IPS DF 4.7 (cell line): ENCODE measurements around the gene LHFPL3.
"Not testable (repeated sequence)": the region's sequence is repeated elsewhere in the genome, so short reads cannot be mapped to it uniquely, and the experiment has no call there.

ENCODE experiments used
- DNase-seq: peaks from one replicate; pipeline ENCODE4 v3.0.0-alpha.2; 2013; ENCODE audit warnings: low spot score; ENCODE audit errors: extremely low read depth

Gene LHFPL3

GRCh38 chr7:104584620-104585019 lies 256.2 kb downstream of the LHFPL3 start:
- DNase-seq, result no peak

GRCh38 chr7:104595591-104595990 lies 267.2 kb downstream of the LHFPL3 start:
- not testable (repeated sequence) for DNase-seq

GRCh38 chr7:104603957-104604356 lies 275.6 kb downstream of the LHFPL3 start:
- no peak for DNase-seq

DNA sequence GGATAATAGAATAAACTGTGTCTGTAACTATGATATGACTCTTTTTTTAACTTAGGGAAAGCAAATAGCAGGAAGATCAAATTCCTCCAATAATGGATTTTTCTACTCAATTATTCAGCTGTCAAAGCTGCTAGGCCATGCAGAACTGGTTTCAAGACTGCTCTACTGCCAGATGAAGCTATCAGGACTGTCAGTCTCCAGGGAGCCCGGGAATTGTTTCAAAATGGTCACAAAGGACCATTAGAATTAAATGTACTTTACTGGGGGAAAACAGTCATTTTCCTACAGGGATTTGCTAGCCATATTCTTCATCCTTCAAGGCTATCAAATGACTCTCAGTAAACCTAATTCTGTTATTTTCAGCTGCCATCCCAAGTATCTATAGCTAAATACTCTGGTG lies 276.3 kb downstream of the LHFPL3 start:
- no peak for DNase-seq

DNA sequence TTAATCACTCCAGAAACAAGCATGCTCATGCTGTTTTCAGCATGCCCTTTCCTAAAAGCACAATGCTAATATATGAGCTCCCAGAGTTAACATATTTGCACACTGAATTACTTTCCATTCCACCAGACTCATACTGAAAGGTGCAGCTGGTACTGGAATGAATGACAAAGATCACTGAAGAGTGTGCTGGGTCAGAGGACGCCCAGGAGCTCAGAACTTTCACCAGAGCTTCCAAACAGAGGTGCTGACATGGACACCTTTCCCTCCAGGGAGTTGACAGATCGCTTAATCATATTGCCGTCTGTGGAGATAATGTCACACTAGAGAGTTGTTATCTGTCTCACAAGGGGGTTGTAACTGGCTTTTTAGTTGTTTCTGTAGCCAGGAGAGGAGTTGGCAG lies 292.9 kb downstream of the LHFPL3 start:
- no peak for DNase-seq

GRCh38 chr7:104625956-104626355 lies 297.6 kb downstream of the LHFPL3 start:
- DNase-seq, result no peak

- no peak for DNase-seq
Measured at GRCh38 chr7:104627516-104627915, 299.1 kb downstream of the LHFPL3 start.

GRCh38 chr7:104628017-104628416 lies 299.6 kb downstream of the LHFPL3 start:
- no peak for DNase-seq

DNA sequence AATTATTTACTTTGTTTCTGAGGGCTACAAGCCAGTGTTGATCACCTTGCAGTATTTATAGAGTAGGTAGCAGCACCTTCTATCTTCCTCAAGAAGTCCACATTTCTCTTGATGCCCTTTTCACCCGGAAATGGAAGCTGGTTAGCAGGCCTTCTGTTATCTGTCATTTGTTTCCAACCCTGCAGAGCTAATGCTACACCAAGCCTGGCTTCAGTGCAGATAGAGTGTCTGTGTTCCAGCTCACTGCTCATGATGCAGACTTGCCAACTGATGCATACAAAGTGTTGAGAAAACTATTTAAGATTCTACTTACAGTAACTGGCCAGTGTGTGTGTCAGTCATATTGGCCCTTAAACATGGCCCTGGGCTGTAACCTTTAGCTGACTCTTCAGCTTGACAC lies 301.0 kb downstream of the LHFPL3 start:
- DNase-seq, result no peak

DNA sequence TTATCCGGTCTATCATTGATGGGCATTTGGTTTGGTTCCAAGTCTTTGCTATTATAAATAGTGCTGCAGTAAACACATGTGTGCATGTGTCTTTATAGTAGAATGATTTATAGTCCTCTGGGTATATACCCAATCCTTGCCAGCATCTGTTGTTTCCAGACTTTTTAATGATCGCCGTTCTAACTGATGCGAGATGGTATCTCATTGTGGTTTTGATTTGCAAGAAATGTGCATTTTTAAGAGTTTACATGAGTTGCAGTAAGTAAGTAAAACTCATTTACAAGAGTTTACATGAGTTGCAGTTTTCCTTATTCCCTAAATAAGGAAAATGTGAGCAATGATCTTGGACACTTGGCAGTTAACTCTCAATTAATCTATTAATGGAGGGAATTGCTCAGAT lies 312.1 kb downstream of the LHFPL3 start:
- no peak for DNase-seq

DNA sequence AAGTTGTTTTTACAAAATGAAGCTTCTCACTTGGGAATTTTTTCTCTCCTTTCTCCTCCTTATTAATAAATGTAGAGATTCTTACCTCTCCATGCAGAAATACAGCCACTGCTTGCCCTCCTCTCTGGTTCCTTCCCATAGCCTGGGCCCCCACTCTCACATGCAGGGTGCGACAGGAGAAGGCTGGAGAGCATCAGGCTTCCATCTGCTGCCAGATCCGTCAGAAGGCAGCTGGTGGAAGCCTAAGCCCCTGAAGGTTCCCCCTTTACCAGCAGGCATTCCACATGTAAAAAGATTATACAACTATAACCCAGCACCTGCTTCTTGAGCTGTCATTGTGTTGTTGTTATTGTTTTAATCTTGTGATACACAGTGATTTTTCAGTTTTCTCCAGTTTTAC lies 314.2 kb downstream of the LHFPL3 start:
- no peak for DNase-seq

- DNase-seq, result no peak
Measured at GRCh38 chr7:104643587-104644217, 315.3 kb downstream of the LHFPL3 start.

DNA sequence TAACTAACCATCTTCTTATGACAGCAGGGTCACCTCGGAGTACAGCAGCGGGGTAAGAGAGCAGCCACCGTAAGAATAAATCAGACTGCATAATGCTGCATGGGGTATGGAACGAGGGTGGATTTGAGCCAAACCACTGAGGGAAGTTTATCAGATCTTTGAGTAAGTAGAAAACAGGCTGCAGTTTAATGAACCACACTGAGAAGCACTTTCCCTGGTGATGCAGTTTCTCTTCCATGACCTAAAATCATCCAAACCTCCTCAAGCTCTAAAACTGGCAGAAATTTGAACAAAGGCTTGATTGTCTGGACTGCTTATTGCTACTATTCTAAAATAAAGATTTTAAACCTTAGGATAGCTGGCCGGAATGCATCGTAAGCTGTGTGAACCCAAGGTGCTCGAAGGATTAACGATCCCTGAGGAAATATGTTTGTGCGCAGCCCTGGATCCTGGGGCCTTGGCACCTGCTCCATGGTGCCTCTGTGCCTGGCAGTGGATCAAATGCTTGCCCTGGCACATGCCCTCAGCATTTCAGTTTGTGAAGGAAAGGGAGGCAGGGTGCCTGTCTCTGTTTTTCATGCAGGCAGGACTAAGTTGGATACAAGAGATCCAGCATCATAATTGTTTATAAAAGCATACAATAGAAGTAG lies 322.7 kb downstream of the LHFPL3 start:
- DNase-seq, result no peak

DNA sequence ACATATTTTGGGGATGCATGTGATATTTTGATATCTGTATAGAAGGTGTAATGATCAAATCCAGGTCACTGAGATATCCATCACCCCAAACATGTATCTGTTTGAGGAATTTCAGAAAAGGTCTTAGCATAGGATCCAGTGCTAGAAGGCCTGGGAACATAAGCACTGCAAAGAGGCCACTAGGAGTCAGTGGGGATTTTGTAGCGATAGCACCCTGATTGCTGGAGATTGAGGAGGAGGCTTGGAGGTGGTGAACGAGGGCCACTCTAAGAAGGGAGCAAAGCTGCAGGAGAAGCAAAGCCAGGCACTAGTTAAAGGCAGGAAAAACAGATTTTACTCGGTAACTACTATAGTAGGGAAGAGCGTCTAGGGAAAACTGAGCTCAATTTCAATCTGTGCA lies 324.0 kb downstream of the LHFPL3 start:
- DNase-seq, result no peak

DNA sequence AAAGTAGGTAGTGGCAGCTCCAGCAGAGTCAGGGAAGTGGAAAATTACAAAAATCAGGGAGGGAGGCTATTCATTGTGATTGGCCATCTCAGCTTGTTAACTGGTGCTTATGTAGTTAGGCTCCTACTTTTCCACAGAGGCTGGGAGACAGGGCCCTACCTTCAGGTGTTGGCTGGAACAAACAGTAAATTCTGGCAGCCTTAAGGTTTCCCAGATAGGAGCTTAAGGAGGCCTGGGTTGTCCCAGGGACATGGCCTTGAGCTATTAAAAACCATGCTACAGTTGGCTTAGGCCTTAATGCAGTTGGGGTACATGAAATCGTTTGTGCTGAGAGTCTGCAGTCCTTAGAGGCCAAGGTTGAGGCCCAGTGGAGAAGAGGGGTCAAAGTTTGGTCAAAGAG lies 324.5 kb downstream of the LHFPL3 start:
- no peak for DNase-seq

DNA sequence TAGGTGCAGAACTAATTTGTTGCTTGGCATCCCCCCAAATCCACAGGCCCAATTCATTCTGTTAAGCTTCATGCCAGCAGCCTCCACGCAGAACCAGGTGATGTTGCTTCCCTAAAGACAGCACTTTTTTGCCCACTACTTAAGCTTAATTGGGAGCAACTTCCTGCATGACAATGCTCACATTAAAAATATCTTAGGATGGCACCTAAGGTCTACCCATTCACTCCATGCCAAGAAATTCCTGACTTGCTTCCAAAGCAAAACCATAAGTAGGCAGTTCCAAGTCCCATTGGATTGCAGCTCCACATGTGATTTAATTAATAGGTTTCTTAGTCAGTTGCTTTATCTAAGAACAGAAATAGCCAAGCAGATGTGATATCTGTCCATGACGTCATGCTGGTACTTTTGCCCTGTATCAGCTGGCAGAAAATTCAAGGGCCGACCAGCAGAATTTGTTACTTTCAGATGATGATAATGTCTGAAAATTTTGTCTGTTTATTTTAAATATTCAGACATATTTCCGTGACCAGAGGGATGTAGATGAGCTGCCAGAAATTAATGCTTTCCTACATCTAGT lies 325.5 kb downstream of the LHFPL3 start:
- no peak for DNase-seq

DNA sequence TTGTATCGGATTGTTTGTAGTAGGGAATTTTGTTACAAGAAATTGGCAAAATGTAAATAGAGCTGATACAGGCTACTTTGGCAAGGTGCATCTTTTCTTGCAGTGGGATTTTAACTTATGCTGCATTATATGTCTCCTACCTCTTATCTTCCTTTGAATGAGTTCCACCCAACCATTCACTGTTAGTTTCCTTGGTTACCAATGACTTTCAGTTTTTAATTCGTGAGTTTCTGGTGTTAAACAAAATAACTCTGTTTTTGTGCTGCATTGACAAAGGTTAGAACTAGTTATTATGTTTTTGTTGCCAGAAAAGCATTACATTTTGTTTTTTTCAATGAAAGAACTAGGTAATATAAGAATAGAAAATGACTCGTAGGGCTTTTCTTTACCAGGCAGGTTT lies 327.2 kb downstream of the LHFPL3 start:
- no peak for DNase-seq

- DNase-seq, result no peak
Measured at GRCh38 chr7:104656467-104656866, 328.1 kb downstream of the LHFPL3 start.

GRCh38 chr7:104657134-104657533 lies 328.7 kb downstream of the LHFPL3 start:
- DNase-seq, result no peak

GRCh38 chr7:104661575-104661974 lies 333.2 kb downstream of the LHFPL3 start:
- DNase-seq, result no peak

DNA sequence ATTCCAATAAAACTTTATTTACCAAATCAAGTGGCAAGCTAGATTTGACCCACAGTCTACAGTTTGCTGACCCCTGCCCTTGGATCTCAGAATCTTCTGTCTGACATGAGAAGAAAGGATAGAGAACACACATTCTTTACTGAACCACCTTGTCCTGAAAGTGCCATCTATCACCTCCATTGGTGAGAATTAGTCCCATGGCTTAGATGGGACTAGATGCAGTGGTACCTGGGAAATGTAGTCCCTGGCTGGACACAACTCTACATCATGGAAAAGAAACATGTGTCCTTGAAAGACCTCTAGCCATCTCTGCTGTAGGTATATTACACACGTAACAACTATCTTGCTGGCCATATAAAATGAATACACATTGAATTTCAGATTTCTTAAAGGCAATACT lies 336.2 kb downstream of the LHFPL3 start:
- DNase-seq, result no peak

GRCh38 chr7:104677587-104677986 lies 349.2 kb downstream of the LHFPL3 start:
- no peak for DNase-seq

DNA sequence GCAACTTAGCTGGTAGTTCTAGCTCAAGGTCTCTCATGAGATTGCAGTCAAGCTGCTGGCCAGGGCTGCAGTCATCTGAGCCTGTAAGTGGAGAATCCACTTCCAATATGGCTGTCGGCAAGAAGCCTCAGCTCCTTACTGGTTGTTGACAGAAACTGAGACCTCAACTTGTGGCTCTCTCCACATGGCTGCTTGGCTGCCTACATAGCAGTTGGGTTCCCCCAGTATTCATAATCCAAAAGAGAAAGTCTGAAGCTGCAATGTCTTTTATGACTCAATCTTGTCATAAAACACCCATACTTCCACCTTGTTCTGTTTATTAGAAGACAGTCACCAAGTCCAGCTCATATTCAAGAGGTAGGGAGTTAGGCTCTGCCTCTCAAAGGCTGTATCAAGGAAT lies 350.7 kb downstream of the LHFPL3 start:
- no peak for DNase-seq
